A673 (cell line): Measurements from ENCODE around the gene CLASP2. TPM values are rescaled to one million over a fixed set of nuclear protein-coding genes. Genes with fewer than 3 reads are reported as not detected.

Experiments
- BruUV-seq: library from RNA; stranded (reverse); fragments of 400-500 nt; replicated peaks from 2 replicates; lab custom pipeline; 2021; lab: Mats Ljungman, UMichigan
- CTCF ChIA-PET: fragments of 300-600 bp; sonication (Branson Sonifier 250); formaldehyde crosslinking; loops from one replicate; lab custom pipeline; 2022; ENCODE audit warnings: antibody characterized with exemption; lab: Charles Lee
- POLR2A ChIA-PET: fragments of 300-600 bp; sonication (Branson Sonifier 250); formaldehyde crosslinking; loops from one replicate; lab custom pipeline; 2022; ENCODE audit warnings: antibody characterized with exemption; ENCODE audit not compliant: low non-redundant PET; lab: Charles Lee
- DNase-seq: peaks from one replicate; pipeline ENCODE4 v3.0.0-alpha.2; 2015; ENCODE audit warnings: low spot score
- H3K27ac ChIP-seq: fragments of 200-600 bp; sonication (generic); 2 replicates; pipeline ENCODE4 v1.5.1; 2016; ENCODE audit warnings: mixed run types, low read depth, mild to moderate bottlenecking, mixed read lengths, antibody characterized with exemption, low read length; ENCODE audit not compliant: poor library complexity, severe bottlenecking
- H3K27me3 ChIP-seq: fragments of 200-600 bp; sonication (generic); replicated peaks from 2 replicates; pipeline ENCODE4 v1.6.1; 2017; ENCODE audit warnings: mixed run types, low read depth, mild to moderate bottlenecking, mixed read lengths, antibody characterized with exemption, low read length; ENCODE audit not compliant: insufficient read depth, poor library complexity
- H3K36me3 ChIP-seq: fragments of 200-600 bp; sonication (generic); 2 replicates; pipeline ENCODE4 v1.6.1; 2016; ENCODE audit warnings: mixed run types, mild to moderate bottlenecking, mixed read lengths, antibody characterized with exemption, low read length; ENCODE audit not compliant: insufficient read depth, poor library complexity, severe bottlenecking
- H3K4me1 ChIP-seq: fragments of 200-600 bp; sonication (generic); 2 replicates; pipeline ENCODE4 v1.6.1; 2017; ENCODE audit warnings: mixed run types, mild to moderate bottlenecking, mixed read lengths, antibody characterized with exemption, low read length; ENCODE audit not compliant: insufficient read depth, poor library complexity, severe bottlenecking
- H3K4me3 ChIP-seq: fragments of 200-600 bp; sonication (generic); 2 replicates; pipeline ENCODE4 v1.5.1; 2016; ENCODE audit warnings: low read depth, mixed run types, mild to moderate bottlenecking, mixed read lengths, low read length; ENCODE audit not compliant: poor library complexity, severe bottlenecking
- H3K9me3 ChIP-seq: fragments of 200-600 bp; sonication (generic); 2 replicates; pipeline ENCODE4 v1.6.1; 2016; ENCODE audit warnings: mixed run types, low read depth, mild to moderate bottlenecking, mixed read lengths, antibody characterized with exemption, low read length; ENCODE audit not compliant: poor library complexity, severe bottlenecking
- EZH2 ChIP-seq: fragments of 200-600 bp; sonication (generic); IDR thresholded peaks from 2 replicates; pipeline ENCODE4 v1.6.1; 2017; ENCODE audit warnings: borderline replicate concordance, low read depth, mild to moderate bottlenecking, mixed read lengths, antibody characterized with exemption, low read length; ENCODE audit not compliant: poor library complexity, severe bottlenecking
- intact Hi-C: fragments of 100-400 bp; cut with micrococcal nuclease; formaldehyde crosslinking; loops from one replicate; pipeline ENCODE4 v1.10.0; 2022; ENCODE audit not compliant: unreplicated experiment
- total RNA-seq: library from RNA; stranded (reverse); gene quantifications from 2 replicates; pipeline ENCODE4 v1.2.3, GENCODE V29; 2021
- TF ChIP-seq, protein P1 (sequence below): fragments of 300-800, 200-600 bp; sonication (generic); conservative IDR thresholded peaks from 2 replicates; pipeline ENCODE4 v1.5.1; 2017; ENCODE audit warnings: low read depth, mild to moderate bottlenecking, antibody characterized with exemption, low read length, moderate library complexity, mixed read lengths

Gene CLASP2
- total RNA-seq, 1 experiment from 2014 or later = 67.4 TPM

DNA sequence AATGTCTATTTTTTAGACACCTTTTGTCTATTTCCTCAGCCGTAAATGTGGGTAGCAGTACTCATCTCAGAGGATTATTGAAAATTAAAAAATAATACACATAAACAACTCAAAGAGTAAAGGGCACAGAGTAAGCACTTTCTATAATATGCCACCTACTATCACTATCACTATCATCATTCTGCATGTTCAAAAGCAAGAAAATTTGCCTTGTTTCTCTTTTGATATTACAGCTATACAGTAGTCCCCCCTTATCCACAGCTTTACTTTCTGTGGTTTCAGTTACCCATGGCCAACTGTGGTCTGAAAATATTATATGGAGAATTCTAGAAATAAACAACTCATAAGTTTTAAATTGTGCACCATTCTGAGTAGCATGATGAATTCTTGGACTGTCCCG lies 27.7 kb downstream of the CLASP2 start:
- TF ChIP-seq EZH2 = no peak
- TF ChIP-seq, protein P1, sequence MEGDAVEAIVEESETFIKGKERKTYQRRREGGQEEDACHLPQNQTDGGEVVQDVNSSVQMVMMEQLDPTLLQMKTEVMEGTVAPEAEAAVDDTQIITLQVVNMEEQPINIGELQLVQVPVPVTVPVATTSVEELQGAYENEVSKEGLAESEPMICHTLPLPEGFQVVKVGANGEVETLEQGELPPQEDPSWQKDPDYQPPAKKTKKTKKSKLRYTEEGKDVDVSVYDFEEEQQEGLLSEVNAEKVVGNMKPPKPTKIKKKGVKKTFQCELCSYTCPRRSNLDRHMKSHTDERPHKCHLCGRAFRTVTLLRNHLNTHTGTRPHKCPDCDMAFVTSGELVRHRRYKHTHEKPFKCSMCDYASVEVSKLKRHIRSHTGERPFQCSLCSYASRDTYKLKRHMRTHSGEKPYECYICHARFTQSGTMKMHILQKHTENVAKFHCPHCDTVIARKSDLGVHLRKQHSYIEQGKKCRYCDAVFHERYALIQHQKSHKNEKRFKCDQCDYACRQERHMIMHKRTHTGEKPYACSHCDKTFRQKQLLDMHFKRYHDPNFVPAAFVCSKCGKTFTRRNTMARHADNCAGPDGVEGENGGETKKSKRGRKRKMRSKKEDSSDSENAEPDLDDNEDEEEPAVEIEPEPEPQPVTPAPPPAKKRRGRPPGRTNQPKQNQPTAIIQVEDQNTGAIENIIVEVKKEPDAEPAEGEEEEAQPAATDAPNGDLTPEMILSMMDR = no peak
- CTCF ChIA-PET = no interaction called here
- Histone ChIP-seq H3K36me3 (no peaks in the 10 kb centered on the region), H3K9me3 (no peaks in the 10 kb centered on the region), H3K27ac (no peak overlapping the region), H3K4me3 (no peak overlapping the region), H3K4me1 (no peaks in the 10 kb centered on the region), H3K27me3 (no peaks in the 10 kb centered on the region)
- DNase-seq = no peak
- POLR2A ChIA-PET = no interaction called here
- intact Hi-C loops = no loop called here
- BruUV-seq = no TSS peak

DNA sequence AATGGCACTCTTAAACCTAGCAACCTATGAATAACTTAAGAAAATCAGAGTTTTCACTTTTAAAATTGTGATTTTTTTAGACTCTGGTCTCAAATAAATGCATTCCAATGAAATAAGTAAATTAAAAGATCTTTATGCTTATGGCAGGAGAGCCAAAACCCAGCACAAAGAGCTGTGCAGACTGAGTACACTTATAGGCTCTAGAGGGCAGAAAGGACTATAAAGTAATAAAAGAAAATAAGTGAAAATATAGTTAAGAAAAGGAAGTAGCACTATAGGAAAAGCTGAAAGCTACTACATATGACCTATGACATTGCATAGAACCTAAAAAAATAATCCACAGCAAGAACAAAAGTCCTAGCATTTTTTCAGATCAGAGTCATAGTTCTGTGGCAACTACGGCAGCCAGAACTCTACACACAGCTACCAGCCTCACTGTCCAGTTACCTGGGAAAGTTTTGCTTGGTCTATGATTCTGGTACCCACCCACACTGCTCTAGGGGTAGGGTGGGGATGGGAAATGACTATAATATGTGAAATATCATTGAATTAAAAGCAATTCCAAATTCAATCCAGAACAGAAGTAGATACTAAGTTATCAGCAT lies 30.5 kb downstream of the CLASP2 start:
- DNase-seq = no peak
- Histone ChIP-seq H3K4me1 (no peaks in the 10 kb centered on the region), H3K36me3 (no peaks in the 10 kb centered on the region), H3K9me3 (no peaks in the 10 kb centered on the region), H3K27ac (no peak overlapping the region), H3K4me3 (no peak overlapping the region), H3K27me3 (no peaks in the 10 kb centered on the region)
- BruUV-seq = no TSS peak
- TF ChIP-seq EZH2 = no peak
- TF ChIP-seq, protein P1 = no peak
- intact Hi-C loops = no loop called here
- ChIA-PET CTCF (no interaction called here), POLR2A (no interaction called here)

DNA sequence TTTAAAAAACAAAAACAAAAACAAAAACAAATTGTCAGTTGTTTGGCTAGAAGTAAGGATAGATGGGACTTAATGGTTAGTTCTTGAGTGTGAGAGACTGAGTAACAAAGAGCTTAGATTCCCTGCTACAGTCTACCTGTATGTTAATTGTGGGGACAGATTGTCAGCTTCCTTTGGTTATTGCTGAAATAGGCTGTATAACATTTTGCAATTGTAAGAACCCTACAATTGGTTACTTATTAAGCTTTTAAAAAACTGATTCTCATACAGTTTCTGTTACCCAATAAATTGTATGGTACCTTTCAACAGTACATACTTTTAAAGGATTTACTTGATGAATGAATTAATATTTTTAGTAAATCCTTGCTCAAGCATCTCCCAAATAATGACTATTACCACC lies 35.3 kb downstream of the CLASP2 start:
- Histone ChIP-seq H3K4me1 (no peaks in the 10 kb centered on the region), H3K27ac (no peak overlapping the region), H3K27me3 (no peaks in the 10 kb centered on the region), H3K36me3 (no peaks in the 10 kb centered on the region), H3K4me3 (no peak overlapping the region), H3K9me3 (peaks cover 9% of the 10 kb centered on the region)
- ChIA-PET POLR2A (no interaction called here), CTCF (no interaction called here)
- DNase-seq = no peak
- intact Hi-C loops = no loop called here
- BruUV-seq = no TSS peak
- no peak for TF ChIP-seq EZH2
- TF ChIP-seq, protein P1 = no peak
